Measurements from ENCODE around the gene DKK3.

Gene DKK3

DNA sequence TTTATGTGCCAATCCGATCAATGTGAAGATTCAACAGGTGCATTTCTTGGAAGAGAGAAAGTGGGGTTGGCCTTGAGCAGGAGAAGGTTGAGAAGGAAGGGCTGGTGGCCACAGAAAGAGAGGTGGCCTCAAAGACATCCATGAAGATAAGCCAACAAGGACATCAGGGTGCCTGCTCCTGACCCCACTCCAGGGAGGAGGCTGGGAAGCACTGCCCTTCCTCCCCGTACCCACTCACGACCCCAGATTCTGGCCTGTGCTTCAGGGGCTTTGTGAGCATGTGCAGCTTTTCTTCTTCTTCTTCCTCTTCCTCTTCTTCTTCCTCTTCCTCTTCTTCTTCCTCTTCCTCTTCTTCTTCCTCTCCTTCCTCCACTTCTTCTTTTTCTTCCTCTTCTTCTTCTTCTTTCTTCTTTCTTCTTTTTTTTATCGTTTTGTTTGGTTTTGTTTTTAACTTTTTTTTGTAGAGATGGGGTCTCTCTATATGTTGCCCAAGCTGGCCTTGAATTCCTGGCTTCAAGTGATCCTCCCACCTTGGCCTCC lies 30.3 kb downstream of the DKK3 start:
- Histone ChIP-seq H3K79me2 (ENCODE audit: insufficient read depth, low read length) (no peaks in the 10 kb centered on the region), H3F3A (ENCODE audit: insufficient read depth) (no peaks in the 10 kb centered on the region), H3K4me2 (ENCODE audit: low read depth, low read length, poor library complexity, severe bottlenecking) (peak overlapping the region; percentile 34), H2AFZ (ENCODE audit: low read depth, low read length, severe bottlenecking) (peak overlapping the region; percentile 75), H3K27me3 (ENCODE audit: low read length) (no peaks in the 10 kb centered on the region), H3K36me3 (ENCODE audit: low read length) (no peaks in the 10 kb centered on the region), H4K20me1 (ENCODE audit: low read depth, low read length) (no peaks in the 10 kb centered on the region), H3K9me2 (replicated peaks; ENCODE audit: insufficient read depth, low read length) (no peaks in the 10 kb centered on the region), H3K27ac (ENCODE audit: low read depth, low read length) (no peak overlapping the region), H3K4me3 (ENCODE audit: insufficient read depth, low read length, poor library complexity, severe bottlenecking) (peak overlapping the region; percentile 30), H3K9ac (ENCODE audit: low read length) (no peak overlapping the region), H3K9me3 (ENCODE audit: insufficient read depth, low read length) (no peaks in the 10 kb centered on the region)
- TF ChIP-seq, protein P1, sequence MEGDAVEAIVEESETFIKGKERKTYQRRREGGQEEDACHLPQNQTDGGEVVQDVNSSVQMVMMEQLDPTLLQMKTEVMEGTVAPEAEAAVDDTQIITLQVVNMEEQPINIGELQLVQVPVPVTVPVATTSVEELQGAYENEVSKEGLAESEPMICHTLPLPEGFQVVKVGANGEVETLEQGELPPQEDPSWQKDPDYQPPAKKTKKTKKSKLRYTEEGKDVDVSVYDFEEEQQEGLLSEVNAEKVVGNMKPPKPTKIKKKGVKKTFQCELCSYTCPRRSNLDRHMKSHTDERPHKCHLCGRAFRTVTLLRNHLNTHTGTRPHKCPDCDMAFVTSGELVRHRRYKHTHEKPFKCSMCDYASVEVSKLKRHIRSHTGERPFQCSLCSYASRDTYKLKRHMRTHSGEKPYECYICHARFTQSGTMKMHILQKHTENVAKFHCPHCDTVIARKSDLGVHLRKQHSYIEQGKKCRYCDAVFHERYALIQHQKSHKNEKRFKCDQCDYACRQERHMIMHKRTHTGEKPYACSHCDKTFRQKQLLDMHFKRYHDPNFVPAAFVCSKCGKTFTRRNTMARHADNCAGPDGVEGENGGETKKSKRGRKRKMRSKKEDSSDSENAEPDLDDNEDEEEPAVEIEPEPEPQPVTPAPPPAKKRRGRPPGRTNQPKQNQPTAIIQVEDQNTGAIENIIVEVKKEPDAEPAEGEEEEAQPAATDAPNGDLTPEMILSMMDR (IDR thresholded peaks at IDR 0.05; ENCODE audit: insufficient read depth, low read length, poor library complexity, severe bottlenecking): no peak
- TF ChIP-seq EZH2phosphoT487 (conservative IDR thresholded peaks at IDR 0.05; ENCODE audit: low read length): no peak

DNA sequence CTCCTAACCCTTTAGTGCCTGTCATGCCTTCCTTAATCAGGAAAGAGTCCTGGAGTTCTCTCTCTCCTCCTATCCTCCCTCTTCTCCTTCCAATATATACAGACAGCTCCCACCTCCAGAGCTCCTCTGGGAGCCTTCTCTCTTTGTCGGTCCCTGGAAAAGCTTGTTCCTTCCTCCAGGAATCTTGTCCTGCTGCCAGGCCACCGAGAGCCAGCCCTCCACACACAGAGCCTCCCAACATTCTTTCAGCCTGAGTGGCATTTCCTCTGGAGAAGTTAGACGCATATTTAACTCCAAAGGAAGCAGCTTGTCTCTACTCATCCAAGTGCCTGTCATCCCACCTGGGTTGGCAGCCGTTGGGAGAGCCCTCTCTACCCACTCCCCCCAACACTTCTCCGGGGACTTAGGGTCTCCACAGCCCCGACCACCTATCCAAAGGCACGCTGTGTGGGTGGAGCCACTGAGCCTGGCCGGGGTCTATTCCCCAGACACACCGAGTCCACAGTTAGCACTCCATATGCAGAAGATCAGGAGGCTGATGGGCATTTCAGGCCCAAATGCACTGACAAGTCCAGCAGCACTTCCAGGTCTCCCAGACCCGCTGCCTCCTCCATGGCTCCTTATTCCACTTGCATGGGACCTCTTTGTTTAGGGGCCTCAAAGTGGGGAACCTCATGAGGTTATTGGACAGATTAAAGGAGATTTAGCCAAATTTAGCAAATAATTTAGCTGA lies 31.1 kb downstream of the DKK3 start:
- no peaks in the 10 kb centered on the region for H3K36me3 ChIP-seq (ENCODE audit: low read length)
- H3K9ac ChIP-seq (ENCODE audit: low read length): no peak overlapping the region
- H3K27ac ChIP-seq (ENCODE audit: low read depth, low read length): no peak overlapping the region
- H3K4me2 ChIP-seq (ENCODE audit: low read depth, low read length, poor library complexity, severe bottlenecking): peak overlapping the region; percentile 34
- H4K20me1 ChIP-seq (ENCODE audit: low read depth, low read length): no peaks in the 10 kb centered on the region
- no peaks in the 10 kb centered on the region for H3K27me3 ChIP-seq (ENCODE audit: low read length)
- H3K79me2 ChIP-seq (ENCODE audit: insufficient read depth, low read length): no peaks in the 10 kb centered on the region
- H3K9me2 ChIP-seq (replicated peaks; ENCODE audit: insufficient read depth, low read length): no peaks in the 10 kb centered on the region
- H3K4me3 ChIP-seq (ENCODE audit: insufficient read depth, low read length, poor library complexity, severe bottlenecking): no peak overlapping the region
- TF ChIP-seq EZH2phosphoT487 (conservative IDR thresholded peaks at IDR 0.05; ENCODE audit: low read length): no peak
- TF ChIP-seq, protein P1 (IDR thresholded peaks at IDR 0.05; ENCODE audit: insufficient read depth, low read length, poor library complexity, severe bottlenecking): no peak
- H2AFZ ChIP-seq (ENCODE audit: low read depth, low read length, severe bottlenecking): peak overlapping the region; percentile 75
- no peaks in the 10 kb centered on the region for H3K9me3 ChIP-seq (ENCODE audit: insufficient read depth, low read length)
- no peaks in the 10 kb centered on the region for H3F3A ChIP-seq (ENCODE audit: insufficient read depth)

DNA sequence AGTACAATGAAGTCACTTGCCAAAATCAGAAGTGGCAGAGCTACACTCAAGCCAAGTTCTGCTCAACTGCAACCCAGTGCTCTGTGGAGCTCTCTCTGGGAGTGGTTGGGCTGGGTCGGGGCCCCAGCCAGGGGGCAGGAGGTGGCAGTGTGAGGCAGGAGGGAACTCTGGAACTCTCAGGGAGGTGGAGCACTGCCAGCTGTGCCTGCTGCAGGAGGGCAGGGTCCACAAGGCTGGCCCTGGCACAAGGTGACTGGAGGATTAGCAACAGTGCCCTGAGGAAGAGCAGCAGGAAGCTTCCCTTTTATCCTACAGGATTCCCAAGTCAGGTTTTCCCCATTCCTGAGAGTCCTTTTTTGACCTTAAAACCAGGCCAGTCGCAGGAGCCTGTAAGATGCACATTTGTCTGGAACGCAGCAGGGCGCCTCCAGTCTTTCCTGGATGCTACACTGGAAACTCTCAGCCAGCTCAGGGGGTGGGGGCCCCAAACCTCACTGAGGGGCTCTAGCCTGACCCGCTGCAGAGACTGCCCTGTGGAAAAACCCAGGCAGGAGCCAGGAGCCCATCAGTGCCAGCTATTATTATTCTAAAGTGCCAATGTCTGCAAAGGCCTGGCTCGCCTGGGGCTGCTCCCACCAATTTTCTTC lies 31.8 kb downstream of the DKK3 start:
- Histone ChIP-seq H3K9ac (ENCODE audit: low read length) (no peak overlapping the region), H3K36me3 (ENCODE audit: low read length) (no peaks in the 10 kb centered on the region), H2AFZ (ENCODE audit: low read depth, low read length, severe bottlenecking) (no peak overlapping the region), H3K4me3 (ENCODE audit: insufficient read depth, low read length, poor library complexity, severe bottlenecking) (no peak overlapping the region), H3K4me2 (ENCODE audit: low read depth, low read length, poor library complexity, severe bottlenecking) (no peak overlapping the region), H3K27ac (ENCODE audit: low read depth, low read length) (no peak overlapping the region), H3K9me3 (ENCODE audit: insufficient read depth, low read length) (no peaks in the 10 kb centered on the region), H3K9me2 (replicated peaks; ENCODE audit: insufficient read depth, low read length) (no peaks in the 10 kb centered on the region), H3F3A (ENCODE audit: insufficient read depth) (no peaks in the 10 kb centered on the region), H3K79me2 (ENCODE audit: insufficient read depth, low read length) (no peaks in the 10 kb centered on the region), H3K27me3 (ENCODE audit: low read length) (no peaks in the 10 kb centered on the region), H4K20me1 (ENCODE audit: low read depth, low read length) (no peaks in the 10 kb centered on the region)
- TF ChIP-seq, protein P1 (IDR thresholded peaks at IDR 0.05; ENCODE audit: insufficient read depth, low read length, poor library complexity, severe bottlenecking): no peak
- no peak for TF ChIP-seq EZH2phosphoT487 (conservative IDR thresholded peaks at IDR 0.05; ENCODE audit: low read length)
